OCI-LY7 (cell line): ENCODE results near the gene PCGF3. TPM values are rescaled to one million over a fixed set of nuclear protein-coding genes. Genes with fewer than 3 reads are reported as not detected.
"Not testable (repeated sequence)": the region's sequence is repeated elsewhere in the genome, so short reads cannot be mapped to it uniquely, and the experiment has no call there.

ENCODE experiments used
- BruUV-seq: library from RNA; stranded (reverse); fragments of 400-500 nt; replicated peaks from 2 replicates; lab custom pipeline; 2021; lab: Mats Ljungman, UMichigan
- CTCF ChIA-PET: fragments of 300-600 bp; sonication (Branson Sonifier 250); formaldehyde crosslinking; loops from one replicate; lab custom pipeline; 2022; ENCODE audit warnings: antibody characterized with exemption; ENCODE audit not compliant: unreplicated experiment; lab: Charles Lee
- POLR2A ChIA-PET: fragments of 300-600 bp; sonication (Branson Sonifier 250); formaldehyde crosslinking; loops from one replicate; lab custom pipeline; 2022; ENCODE audit warnings: antibody characterized with exemption; lab: Charles Lee
- DNase-seq: peaks from one replicate; pipeline ENCODE4 v3.0.0-alpha.2; 2015; ENCODE audit warnings: low spot score
- H2AFZ ChIP-seq: fragments of 200-600 bp; sonication (generic), shearing (Covaris generic); 2 replicates; pipeline ENCODE4 v1.6.1; 2014; ENCODE audit warnings: mild to moderate bottlenecking, antibody characterized with exemption, low read length, moderate library complexity
- H3K27ac ChIP-seq: fragments of 200-600 bp; sonication (generic); 2 replicates; pipeline ENCODE4 v1.5.1; 2014; ENCODE audit warnings: mixed run types, low read depth, mild to moderate bottlenecking, moderate library complexity, low read length, inconsistent platforms; ENCODE audit not compliant: poor library complexity, severe bottlenecking
- H3K36me3 ChIP-seq: fragments of 200-600 bp; sonication (generic); 2 replicates; pipeline ENCODE4 v1.6.1; 2014; ENCODE audit warnings: mild to moderate bottlenecking, antibody characterized with exemption, low read length, moderate library complexity, mixed read lengths; ENCODE audit not compliant: insufficient read depth
- H3K4me1 ChIP-seq: fragments of 200-600 bp; sonication (generic); 2 replicates; pipeline ENCODE4 v1.5.1; 2014; ENCODE audit warnings: mild to moderate bottlenecking, low read length; ENCODE audit not compliant: insufficient read depth, poor library complexity, severe bottlenecking
- H3K4me2 ChIP-seq: fragments of 200-600 bp; sonication (generic); 2 replicates; pipeline ENCODE4 v1.6.1; 2014; ENCODE audit warnings: mild to moderate bottlenecking, low read length
- H3K4me3 ChIP-seq: fragments of 200-600 bp; sonication (generic); 2 replicates; pipeline ENCODE4 v1.5.1; 2014; ENCODE audit warnings: mild to moderate bottlenecking, low read depth, low read length; ENCODE audit not compliant: poor library complexity, severe bottlenecking
- H3K79me2 ChIP-seq: fragments of 200-600 bp; sonication (generic); 2 replicates; pipeline ENCODE4 v1.6.1; 2016; ENCODE audit warnings: low read depth, mild to moderate bottlenecking, low read length, moderate library complexity, mixed read lengths; ENCODE audit not compliant: insufficient read depth
- H3K9me2 ChIP-seq: fragments of 200-600 bp; sonication (generic); 2 replicates; pipeline ENCODE4 v1.6.1; 2016; ENCODE audit warnings: mild to moderate bottlenecking, low read length, mixed read lengths; ENCODE audit not compliant: insufficient read depth
- H3K9me3 ChIP-seq: fragments of 200-600 bp; sonication (generic); 2 replicates; pipeline ENCODE4 v1.6.1; 2014; ENCODE audit warnings: mild to moderate bottlenecking, mixed run types, low read length, mixed read lengths
- H4K20me1 ChIP-seq: fragments of 200-600 bp; sonication (generic); 2 replicates; pipeline ENCODE4 v1.6.1; 2014; ENCODE audit warnings: mild to moderate bottlenecking, antibody characterized with exemption, low read length, moderate library complexity, mixed read lengths; ENCODE audit not compliant: insufficient read depth
- CTCF ChIP-seq: fragments of 200-600 bp; sonication (generic); conservative IDR thresholded peaks from 2 replicates; pipeline ENCODE4 v1.5.1; 2014; ENCODE audit warnings: mild to moderate bottlenecking, antibody characterized with exemption, low read length, moderate library complexity, mixed read lengths
- EZH2phosphoT487 ChIP-seq: fragments of 200-600 bp; sonication (generic); IDR thresholded peaks from 2 replicates; pipeline ENCODE4 v1.6.1; 2018; ENCODE audit warnings: low read depth, borderline replicate concordance, mild to moderate bottlenecking, mixed run types, antibody characterized with exemption, low read length, moderate library complexity, mixed read lengths
- intact Hi-C: fragments of 100-400 bp; cut with micrococcal nuclease; formaldehyde crosslinking; loops from one replicate; pipeline ENCODE4 v1.10.0; 2022; ENCODE audit not compliant: unreplicated experiment
- total RNA-seq, 2 experiments: library from RNA; depleted of rRNA in 1 of 2; stranded (reverse); fragments of >200 nt in 1 of 2; shearing (Covaris generic) in 1 of 2; gene quantifications; 2 replicates each; pipeline ENCODE4 v1.2.3, GENCODE V29; 2014 to 2022

The PCGF3 gene
- total RNA-seq, 2 experiments from 2014 or later: 33.8 to 50.2 TPM

GRCh38 chr4:703336-704197, 2.1 kb upstream of the PCGF3 start:
- no peak overlapping the region for H3K27ac ChIP-seq
- H3K36me3 ChIP-seq: peaks cover 3% of the 10 kb centered on the region
- no peak overlapping the region for H3K4me2 ChIP-seq
- no peak for DNase-seq
- H4K20me1 ChIP-seq: no peaks in the 10 kb centered on the region
- ChIA-PET POLR2A (interaction anchor here (0.6 to 0.7 kb wide), 2 partner anchors 79 to 880 kb away, joined by 3 to 4 read pairs; no protein-coding TSS in a partner anchor), CTCF (no interaction called here)
- peaks cover 25% of the 10 kb centered on the region for H3K4me1 ChIP-seq
- no TSS peak for BruUV-seq
- no peaks in the 10 kb centered on the region for H3K9me3 ChIP-seq
- H3K4me3 ChIP-seq: no peak overlapping the region
- intact Hi-C loops: no loop called here
- no peak overlapping the region for H2AFZ ChIP-seq
- no peak for TF ChIP-seq EZH2phosphoT487
- no peak for TF ChIP-seq CTCF
- H3K9me2 ChIP-seq: no peaks in the 10 kb centered on the region
- peaks cover 14% of the 10 kb centered on the region; the same call in 1 of the 2 replicates for H3K79me2 ChIP-seq

GRCh38 chr4:704198-704891, 1.3 kb upstream of the PCGF3 start:
- Histone ChIP-seq H3K36me3 (peaks cover 11% of the 10 kb centered on the region), H3K4me1 (peaks cover 17% of the 10 kb centered on the region), H3K4me2 (no peak overlapping the region), H2AFZ (no peak overlapping the region), H3K9me3 (no peaks in the 10 kb centered on the region), H3K9me2 (no peaks in the 10 kb centered on the region), H3K79me2 (peaks cover 14% of the 10 kb centered on the region; the same call in 1 of the 2 replicates), H4K20me1 (no peaks in the 10 kb centered on the region), H3K4me3 (no peak overlapping the region), H3K27ac (no peak overlapping the region)
- TF ChIP-seq CTCF (no peak), EZH2phosphoT487 (no peak)
- intact Hi-C loops: no loop called here
- no TSS peak for BruUV-seq
- ChIA-PET CTCF (no interaction called here), POLR2A (no interaction called here)
- no peak for DNase-seq

- ChIA-PET CTCF (no interaction called here), POLR2A (no interaction called here)
- peaks cover 14% of the 10 kb centered on the region; the same call in 1 of the 2 replicates for H3K79me2 ChIP-seq
- no peak overlapping the region for H2AFZ ChIP-seq
- no peaks in the 10 kb centered on the region for H4K20me1 ChIP-seq
- H3K9me2 ChIP-seq: no peaks in the 10 kb centered on the region
- H3K4me2 ChIP-seq: no peak overlapping the region
- no TSS peak for BruUV-seq
- intact Hi-C loops: no loop called here
- TF ChIP-seq EZH2phosphoT487 (no peak), CTCF (no peak)
- peaks cover 12% of the 10 kb centered on the region for H3K4me1 ChIP-seq
- DNase-seq: no peak
- no peaks in the 10 kb centered on the region for H3K9me3 ChIP-seq
- no peak overlapping the region for H3K27ac ChIP-seq
- peak overlapping the region; percentile 82 for H3K4me3 ChIP-seq
- H3K36me3 ChIP-seq: peaks cover 11% of the 10 kb centered on the region
Measured at GRCh38 chr4:704971-705277, 708 bp upstream of the PCGF3 start.

GRCh38 chr4:706083-706633, 526 bp downstream of the PCGF3 start:
- H3K9me2 ChIP-seq, BruUV-seq, DNase-seq, H4K20me1 ChIP-seq, POLR2A ChIA-PET, H3K4me1 ChIP-seq, CTCF ChIA-PET, intact Hi-C loops, H3K9me3 ChIP-seq: not testable (repeated sequence)
- Histone ChIP-seq H3K4me2 (peak overlapping the region; percentile 74), H3K4me3 (peak overlapping the region; percentile 82), H3K27ac (peak overlapping the region; percentile 29), H3K79me2 (peaks cover 14% of the 10 kb centered on the region; the same call in 1 of the 2 replicates), H2AFZ (peak overlapping the region; percentile 66), H3K36me3 (peaks cover 21% of the 10 kb centered on the region)
